Prostate gland (tissue), 2 donors: Measurements from ENCODE around the gene SPCS2. TPM values are rescaled to one million over a fixed set of nuclear protein-coding genes. Genes with fewer than 3 reads are reported as not detected.

ENCODE experiments used
- DNase-seq: peaks from one replicate; pipeline ENCODE4 v3.0.0-alpha.2; 2019; ENCODE audit warnings: low spot score
- H3K27ac ChIP-seq, 2 donors: fragments of 200-600 bp; sonication (generic); 2 replicates each; pipeline ENCODE4 v1.5.1; 2017 to 2019
- H3K27me3 ChIP-seq: fragments of 200-600 bp; sonication (generic); replicated peaks from 2 replicates; pipeline ENCODE4 v1.5.1; 2019; ENCODE audit not compliant: insufficient read depth
- H3K36me3 ChIP-seq, 2 donors: fragments of 200-600 bp; sonication (generic); 1 replicate in 1 of 2; 2 replicates in 1 of 2; pipeline versions ENCODE4 v1.5.1 to v1.8.1; 2017 to 2019
- H3K4me1 ChIP-seq: fragments of 200-600 bp; sonication (generic); replicated peaks from 2 replicates; pipeline ENCODE4 v1.5.1; 2019
- H3K4me3 ChIP-seq, 2 donors: fragments of 200-600 bp; sonication (generic); 2 replicates each; pipeline ENCODE4 v1.5.1; 2017 to 2019
- H3K9me3 ChIP-seq: fragments of 200-600 bp; sonication (generic); 2 replicates; pipeline ENCODE4 v1.5.1; 2017
- POLR2A ChIP-seq: fragments of 450-650 bp; IDR thresholded peaks from one replicate; pipeline ENCODE4 v1.6.1; 2016; ENCODE audit warnings: antibody characterized with exemption, mild to moderate bottlenecking
- POLR2AphosphoS5 ChIP-seq: sonication (generic); formaldehyde crosslinking; IDR thresholded peaks from one replicate; pipeline ENCODE4 v1.6.1; 2017; ENCODE audit warnings: antibody characterized with exemption
- WGBS: methylation state at CpG from one replicate; pipeline ENCODE4 v1.1.5; 2018; 5-methylcytosine and 5-hydroxymethylcytosine counted together
- intact Hi-C: fragments of 100-400 bp; cut with DNase I; formaldehyde crosslinking; loops from one replicate; pipeline ENCODE4 v1.14.2; 2022
- total RNA-seq, 2 donors: library from RNA; depleted of rRNA; stranded (reverse); fragments of >200 nt; gene quantifications; one replicate each; pipeline ENCODE4 v1.1.0, GENCODE V29; 2016
- TF ChIP-seq, protein P1 (sequence below), 4 experiments: fragments of 200-600 bp in 2 of 4; fragments of 450-650 bp in 2 of 4; sonication (generic) in 2 of 4; IDR thresholded peaks; 1 replicate in 3 of 4; 2 replicates in 1 of 4; pipeline ENCODE4 v1.5.1; 2016 to 2019; ENCODE audit warnings: antibody characterized with exemption in 4 of 4, mild to moderate bottlenecking in 2 of 4, moderate library complexity in 2 of 4

SPCS2 gene
- 10 to 100 TPM; 76.9 to 82.4 TPM for total RNA-seq

DNA sequence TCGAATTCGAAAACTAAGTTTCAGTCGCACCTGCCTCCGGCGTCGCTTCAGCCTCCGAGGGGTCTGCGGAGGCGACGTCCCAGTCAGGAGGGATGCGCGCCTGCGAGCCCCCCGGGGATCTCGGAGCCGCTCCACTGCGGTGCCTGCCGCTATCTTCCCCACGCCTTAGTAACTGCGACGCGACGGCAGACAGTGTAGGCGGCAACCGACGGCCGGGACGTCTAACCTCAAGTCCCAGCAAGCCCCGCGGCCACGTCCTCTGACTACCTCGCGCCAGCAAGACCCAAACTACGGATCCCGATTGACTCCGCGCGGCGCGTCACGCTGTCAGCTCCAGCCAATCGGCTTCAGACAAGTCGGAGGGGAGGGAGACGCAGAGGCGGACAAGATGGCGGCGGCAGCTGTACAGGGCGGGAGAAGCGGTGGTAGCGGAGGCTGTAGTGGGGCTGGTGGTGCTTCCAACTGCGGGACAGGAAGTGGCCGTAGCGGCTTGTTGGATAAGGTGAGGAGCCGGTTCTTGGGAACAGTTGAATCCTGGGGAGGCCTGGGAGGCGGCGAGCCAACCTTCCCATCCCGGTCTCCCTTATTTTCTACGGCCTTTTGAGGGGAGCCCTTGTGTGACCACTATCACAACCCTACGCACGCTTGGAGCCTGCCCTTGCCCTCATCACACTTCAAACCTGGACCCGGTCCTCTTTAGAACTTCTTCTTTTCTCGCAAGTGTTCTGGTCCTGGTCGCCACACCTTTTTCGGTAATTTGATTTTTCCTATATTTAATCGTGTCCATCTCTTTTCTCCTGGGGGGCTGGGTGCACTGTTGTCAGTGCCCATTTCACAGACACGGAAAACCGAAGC, at the start of gene SPCS2, which contains the start of gene XRRA1:
Gene SPCS2 (plus strand): TSS at position 369 of the 855 bp plus-strand sequence. CDS start 20 bp downstream, at position 389.
Gene XRRA1 (minus strand): TSS at position 194 of the 855 bp plus-strand sequence. CDS start 8,213 bp downstream, outside the sequence.
- Histone ChIP-seq H3K9me3 (no peaks in the 10 kb centered on the region), H3K4me3 (peak within 1 kb of the TSS; percentile 83 to 84), H3K36me3 (no peaks in the 10 kb centered on the region), H3K4me1 (no peaks in the 10 kb centered on the region), H3K27ac (peak within 1 kb of the TSS; percentile 82), H3K27me3 (no peaks in the 10 kb centered on the region)
- intact Hi-C loops: no loop called here
- under 1% methylated on average over 67 of the region's 67 CpGs for WGBS
- peak; percentile 99 for DNase-seq
- TF ChIP-seq POLR2AphosphoS5 (peak; percentile 99), POLR2A (peak; percentile 76)
- TF ChIP-seq, protein P1, sequence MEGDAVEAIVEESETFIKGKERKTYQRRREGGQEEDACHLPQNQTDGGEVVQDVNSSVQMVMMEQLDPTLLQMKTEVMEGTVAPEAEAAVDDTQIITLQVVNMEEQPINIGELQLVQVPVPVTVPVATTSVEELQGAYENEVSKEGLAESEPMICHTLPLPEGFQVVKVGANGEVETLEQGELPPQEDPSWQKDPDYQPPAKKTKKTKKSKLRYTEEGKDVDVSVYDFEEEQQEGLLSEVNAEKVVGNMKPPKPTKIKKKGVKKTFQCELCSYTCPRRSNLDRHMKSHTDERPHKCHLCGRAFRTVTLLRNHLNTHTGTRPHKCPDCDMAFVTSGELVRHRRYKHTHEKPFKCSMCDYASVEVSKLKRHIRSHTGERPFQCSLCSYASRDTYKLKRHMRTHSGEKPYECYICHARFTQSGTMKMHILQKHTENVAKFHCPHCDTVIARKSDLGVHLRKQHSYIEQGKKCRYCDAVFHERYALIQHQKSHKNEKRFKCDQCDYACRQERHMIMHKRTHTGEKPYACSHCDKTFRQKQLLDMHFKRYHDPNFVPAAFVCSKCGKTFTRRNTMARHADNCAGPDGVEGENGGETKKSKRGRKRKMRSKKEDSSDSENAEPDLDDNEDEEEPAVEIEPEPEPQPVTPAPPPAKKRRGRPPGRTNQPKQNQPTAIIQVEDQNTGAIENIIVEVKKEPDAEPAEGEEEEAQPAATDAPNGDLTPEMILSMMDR (IDR thresholded peaks at IDR 0.05): peak in 1 of 4 experiments; percentile 18

DNA sequence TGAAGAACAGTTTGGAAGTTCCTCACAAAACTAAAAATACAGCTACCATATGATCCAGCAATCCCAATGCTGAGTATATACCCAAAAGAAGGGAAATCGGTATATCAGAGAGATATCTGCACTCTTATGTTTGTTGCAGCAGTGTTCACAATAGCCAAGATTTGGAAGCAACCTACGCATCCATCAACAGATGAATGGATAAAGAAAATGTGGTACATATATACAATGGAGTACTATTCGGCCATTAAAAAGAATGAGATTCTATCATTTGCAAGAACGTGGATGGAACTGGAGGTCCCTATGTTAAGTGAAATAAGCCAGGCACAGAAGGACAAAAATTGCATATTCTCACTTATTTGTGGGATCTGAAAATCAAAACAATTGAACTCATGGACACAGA, 46.7 kb upstream of the SPCS2 start:
- no peak for DNase-seq
- intact Hi-C loops: no loop called here
- WGBS: 97% methylated on average over 4 of the region's 4 CpGs

DNA sequence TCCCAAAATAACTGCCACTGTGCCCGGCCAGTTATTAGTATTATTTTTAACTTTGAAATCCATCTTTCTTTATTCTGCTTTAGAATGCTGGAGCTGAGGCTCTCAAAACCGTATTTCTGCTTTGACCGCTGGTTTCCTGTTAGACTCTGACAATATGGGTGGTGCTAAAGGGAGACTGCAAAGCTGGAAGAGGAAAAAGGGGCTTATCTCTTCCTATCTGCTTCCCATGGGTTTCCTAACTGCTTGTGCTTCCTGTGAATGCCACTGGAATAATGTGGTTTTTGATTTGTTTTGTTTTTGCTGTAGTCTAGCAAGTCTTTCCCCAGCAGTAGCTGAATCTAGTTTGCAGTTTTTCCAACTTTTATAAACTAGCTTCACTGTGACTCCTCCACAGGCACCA, 43.7 kb upstream of the SPCS2 start:
- WGBS: 69% methylated on average over 3 of the region's 3 CpGs
- H3K27ac ChIP-seq: no peak overlapping the region

More for the DNA sequence above, 46.7 kb upstream of the SPCS2 start:
- no peak overlapping the region for H3K4me3 ChIP-seq
- H3K4me1 ChIP-seq: no peaks in the 10 kb centered on the region
- no peaks in the 10 kb centered on the region for H3K27me3 ChIP-seq
- no peak for TF ChIP-seq POLR2A
- TF ChIP-seq, protein P1 (IDR thresholded peaks at IDR 0.05): no peak
- no peaks in the 10 kb centered on the region for H3K36me3 ChIP-seq
- H3K27ac ChIP-seq: no peak overlapping the region
- no peaks in the 10 kb centered on the region for H3K9me3 ChIP-seq

DNA sequence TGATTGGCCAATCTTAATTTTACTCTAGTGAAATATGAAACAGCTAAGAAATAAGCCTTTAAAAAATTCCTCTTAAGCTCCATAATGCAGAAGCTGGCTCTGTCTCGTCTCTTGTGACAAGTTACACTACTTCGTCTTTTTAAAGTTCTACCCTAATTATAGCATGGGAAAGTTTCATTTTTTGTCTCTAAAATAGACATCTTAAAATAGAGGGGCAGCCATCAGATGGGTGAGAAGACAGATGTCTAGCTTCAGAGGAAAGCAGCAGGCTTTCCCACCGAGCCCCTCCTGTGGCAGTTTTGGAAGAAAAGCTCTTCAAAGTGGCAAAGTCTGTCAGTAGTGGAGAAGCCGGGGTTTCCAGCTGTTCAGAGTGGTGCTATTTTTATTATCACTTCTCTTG, 39.7 kb upstream of the SPCS2 start:
- H3K4me1 ChIP-seq: no peaks in the 10 kb centered on the region
- TF ChIP-seq POLR2AphosphoS5: no peak
- TF ChIP-seq, protein P1 (IDR thresholded peaks at IDR 0.05): no peak
- no peak for TF ChIP-seq POLR2A
- no peak overlapping the region for H3K4me3 ChIP-seq

More for the DNA sequence above, 43.7 kb upstream of the SPCS2 start:
- intact Hi-C loops: no loop called here
- Histone ChIP-seq H3K4me1 (no peaks in the 10 kb centered on the region), H3K27me3 (no peaks in the 10 kb centered on the region), H3K36me3 (no peaks in the 10 kb centered on the region), H3K4me3 (no peak overlapping the region), H3K9me3 (no peaks in the 10 kb centered on the region)
- TF ChIP-seq, protein P1 (IDR thresholded peaks at IDR 0.05): no peak
- no peak for TF ChIP-seq POLR2AphosphoS5
- no peak for TF ChIP-seq POLR2A
- DNase-seq: no peak

DNA sequence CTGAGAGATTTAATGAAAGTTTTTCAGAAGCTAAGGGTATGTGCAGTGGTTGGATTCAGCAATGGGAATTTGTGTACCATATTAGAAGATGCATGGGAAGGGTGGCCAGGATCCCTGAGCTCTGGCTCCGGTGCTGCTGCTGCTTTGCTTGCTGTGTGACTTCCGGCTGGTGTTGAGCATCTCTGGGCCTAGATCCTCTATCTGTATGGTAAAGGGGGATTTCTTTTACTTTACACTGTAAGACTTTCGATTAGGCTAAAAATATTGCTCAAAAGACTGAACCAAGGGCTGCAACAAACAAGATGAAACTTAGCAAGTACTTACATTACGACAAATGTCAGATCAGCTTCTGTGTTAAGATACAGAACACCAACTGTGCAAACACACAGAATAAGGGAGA, 39.3 kb upstream of the SPCS2 start:
- H3K4me1 ChIP-seq: no peaks in the 10 kb centered on the region
- TF ChIP-seq POLR2A (no peak), POLR2AphosphoS5 (no peak)
- TF ChIP-seq, protein P1 (IDR thresholded peaks at IDR 0.05): no peak
- H3K4me3 ChIP-seq: no peak overlapping the region
- H3K9me3 ChIP-seq: no peaks in the 10 kb centered on the region
- no peak overlapping the region for H3K27ac ChIP-seq
- no peak for DNase-seq
- intact Hi-C loops: no loop called here
- no peaks in the 10 kb centered on the region for H3K27me3 ChIP-seq
- no peaks in the 10 kb centered on the region for H3K36me3 ChIP-seq
- 79% methylated on average over 4 of the region's 4 CpGs for WGBS

More for the DNA sequence above, 39.7 kb upstream of the SPCS2 start:
- Histone ChIP-seq H3K9me3 (no peaks in the 10 kb centered on the region), H3K27ac (no peak overlapping the region), H3K36me3 (no peaks in the 10 kb centered on the region), H3K27me3 (no peaks in the 10 kb centered on the region)
- DNase-seq: no peak
- 77% methylated on average over 4 of the region's 4 CpGs for WGBS
- intact Hi-C loops: no loop called here
